Nephron (organoid): ENCODE results near the gene UGT1A9.
"Not testable (repeated sequence)": the region's sequence is repeated elsewhere in the genome, so short reads cannot be mapped to it uniquely, and the experiment has no call there.

Experiments used
- H3K27ac Mint-ChIP-seq, 3 experiments: 2 replicates each; pipeline ENCODE4 v1.8.0; 2020; ENCODE audit warnings: mixed read lengths in 3 of 3, mild to moderate bottlenecking in 2 of 3, moderate library complexity in 1 of 3
- H3K27me3 Mint-ChIP-seq: 2 replicates; pipeline ENCODE4 v1.8.0; 2021; ENCODE audit warnings: low read depth, mild to moderate bottlenecking, moderate library complexity, mixed read lengths
- H3K36me3 Mint-ChIP-seq: 2 replicates; pipeline ENCODE4 v1.8.0; 2020; ENCODE audit warnings: low read depth, mixed read lengths
- H3K4me1 Mint-ChIP-seq: 2 replicates; pipeline ENCODE4 v1.8.0; 2020; ENCODE audit warnings: mixed read lengths
- H3K4me3 Mint-ChIP-seq, 3 experiments: 2 replicates each; pipeline ENCODE4 v1.8.0; 2020; ENCODE audit warnings: mild to moderate bottlenecking in 3 of 3, mixed read lengths in 3 of 3, moderate library complexity in 2 of 3
- H3K9me3 Mint-ChIP-seq: 2 replicates; pipeline ENCODE4 v1.8.0; 2020; ENCODE audit warnings: mixed read lengths
- CTCF ChIP-seq, 3 experiments: fragments of 200-600 bp; sonication (generic); IDR thresholded peaks; one replicate each; pipeline ENCODE4 v1.5.0; 2021; ENCODE audit warnings: antibody characterized with exemption in 3 of 3; ENCODE audit not compliant: unreplicated experiment in 3 of 3

UGT1A9 gene

GRCh38 chr2:233650981-233651380, 20.7 kb upstream of the UGT1A9 start:
- peaks cover 15% of the 10 kb centered on the region for H3K9me3 Mint-ChIP-seq
- no peak for TF ChIP-seq CTCF (IDR thresholded peaks at IDR 0.05; ENCODE audit: unreplicated experiment in 3 of 3)

GRCh38 chr2:233651430-233651829, 20.3 kb upstream of the UGT1A9 start:
- no peak overlapping the region for H3K27ac Mint-ChIP-seq

More at GRCh38 chr2:233650981-233651380, 20.7 kb upstream of the UGT1A9 start:
- H3K4me3 Mint-ChIP-seq, result no peak overlapping the region
- no peaks in the 10 kb centered on the region for H3K27me3 Mint-ChIP-seq
- no peaks in the 10 kb centered on the region for H3K4me1 Mint-ChIP-seq
- H3K36me3 Mint-ChIP-seq, result peaks cover 5% of the 10 kb centered on the region
- no peak overlapping the region for H3K27ac Mint-ChIP-seq

GRCh38 chr2:233654501-233654900, 17.2 kb upstream of the UGT1A9 start:
- no peak overlapping the region for H3K27ac Mint-ChIP-seq
- no peak for TF ChIP-seq CTCF (IDR thresholded peaks at IDR 0.05; ENCODE audit: unreplicated experiment in 3 of 3)
- H3K4me3 Mint-ChIP-seq, result no peak overlapping the region
- peaks cover 5% of the 10 kb centered on the region for H3K27me3 Mint-ChIP-seq
- no peaks in the 10 kb centered on the region for H3K4me1 Mint-ChIP-seq
- no peaks in the 10 kb centered on the region for H3K36me3 Mint-ChIP-seq
- H3K9me3 Mint-ChIP-seq, result no peaks in the 10 kb centered on the region

More at GRCh38 chr2:233651430-233651829, 20.3 kb upstream of the UGT1A9 start:
- no peak overlapping the region for H3K4me3 Mint-ChIP-seq
- H3K27me3 Mint-ChIP-seq, result no peaks in the 10 kb centered on the region
- H3K9me3 Mint-ChIP-seq, result peaks cover 13% of the 10 kb centered on the region
- TF ChIP-seq CTCF (IDR thresholded peaks at IDR 0.05; ENCODE audit: unreplicated experiment in 3 of 3), result no peak
- peaks cover 4% of the 10 kb centered on the region for H3K36me3 Mint-ChIP-seq
- H3K4me1 Mint-ChIP-seq, result no peaks in the 10 kb centered on the region

- H3K27ac Mint-ChIP-seq, result no peak overlapping the region
Measured at GRCh38 chr2:233655043-233655442, 16.7 kb upstream of the UGT1A9 start.

GRCh38 chr2:233655943-233656342, 15.8 kb upstream of the UGT1A9 start:
- not testable (repeated sequence) for H3K27me3 Mint-ChIP-seq, H3K9me3 Mint-ChIP-seq, H3K4me3 Mint-ChIP-seq, H3K27ac Mint-ChIP-seq, H3K4me1 Mint-ChIP-seq, H3K36me3 Mint-ChIP-seq

More at GRCh38 chr2:233655043-233655442, 16.7 kb upstream of the UGT1A9 start:
- H3K4me1 Mint-ChIP-seq, result no peaks in the 10 kb centered on the region
- no peaks in the 10 kb centered on the region for H3K36me3 Mint-ChIP-seq
- peaks cover 8% of the 10 kb centered on the region for H3K27me3 Mint-ChIP-seq
- H3K9me3 Mint-ChIP-seq, result no peaks in the 10 kb centered on the region
- TF ChIP-seq CTCF (IDR thresholded peaks at IDR 0.05; ENCODE audit: unreplicated experiment in 3 of 3), result no peak
- no peak overlapping the region for H3K4me3 Mint-ChIP-seq

GRCh38 chr2:233656443-233656842, 15.3 kb upstream of the UGT1A9 start:
- no peaks in the 10 kb centered on the region for H3K4me1 Mint-ChIP-seq

More at GRCh38 chr2:233656443-233656842, 15.3 kb upstream of the UGT1A9 start:
- no peaks in the 10 kb centered on the region for H3K9me3 Mint-ChIP-seq
- H3K27ac Mint-ChIP-seq, result no peak overlapping the region
- no peak overlapping the region for H3K4me3 Mint-ChIP-seq
- no peaks in the 10 kb centered on the region for H3K36me3 Mint-ChIP-seq
- H3K27me3 Mint-ChIP-seq, result peaks cover 8% of the 10 kb centered on the region
- no peak for TF ChIP-seq CTCF (IDR thresholded peaks at IDR 0.05; ENCODE audit: unreplicated experiment in 3 of 3)
